ENCODE measurements around the gene NEB.

Gene NEB

DNA sequence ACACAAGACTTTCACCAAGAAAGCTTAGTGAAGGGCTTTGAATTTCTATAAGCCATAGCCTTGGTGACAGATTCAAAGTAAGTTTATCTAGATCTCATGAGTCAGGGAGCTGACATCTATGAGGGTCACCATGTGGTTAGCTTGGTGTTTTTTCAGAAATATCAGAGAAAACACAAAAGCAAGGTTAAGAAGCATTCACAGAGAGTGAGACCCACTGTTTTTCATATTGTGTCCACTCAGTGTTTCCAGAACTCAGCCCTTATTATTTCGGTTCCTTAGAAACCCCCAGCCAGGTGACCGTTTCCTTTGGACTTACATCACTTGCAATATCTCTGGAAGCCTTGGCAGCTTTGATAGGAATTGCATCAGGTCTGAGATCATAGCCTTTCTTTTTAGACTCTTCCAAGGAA is 76.6 kb downstream of the NEB start:
- H3K4me1 ChIP-seq = no peaks in the 10 kb centered on the region
- no peak overlapping the region for H3K27ac ChIP-seq
- no peaks in the 10 kb centered on the region for H3K79me2 ChIP-seq
- H3K9me3 ChIP-seq (ENCODE audit: control insufficient read depth, low read length) = no peaks in the 10 kb centered on the region
- H3K4me3 ChIP-seq (ENCODE audit: low read depth, low read length) = no peak overlapping the region
- no peak overlapping the region for H2AFZ ChIP-seq
- no peak overlapping the region for H3K9ac ChIP-seq
- H3K4me2 ChIP-seq (ENCODE audit: low read length) = no peak overlapping the region
- H3K36me3 ChIP-seq (ENCODE audit: control insufficient read depth, insufficient read depth, low read length) = no peaks in the 10 kb centered on the region
- TF ChIP-seq, protein P1, sequence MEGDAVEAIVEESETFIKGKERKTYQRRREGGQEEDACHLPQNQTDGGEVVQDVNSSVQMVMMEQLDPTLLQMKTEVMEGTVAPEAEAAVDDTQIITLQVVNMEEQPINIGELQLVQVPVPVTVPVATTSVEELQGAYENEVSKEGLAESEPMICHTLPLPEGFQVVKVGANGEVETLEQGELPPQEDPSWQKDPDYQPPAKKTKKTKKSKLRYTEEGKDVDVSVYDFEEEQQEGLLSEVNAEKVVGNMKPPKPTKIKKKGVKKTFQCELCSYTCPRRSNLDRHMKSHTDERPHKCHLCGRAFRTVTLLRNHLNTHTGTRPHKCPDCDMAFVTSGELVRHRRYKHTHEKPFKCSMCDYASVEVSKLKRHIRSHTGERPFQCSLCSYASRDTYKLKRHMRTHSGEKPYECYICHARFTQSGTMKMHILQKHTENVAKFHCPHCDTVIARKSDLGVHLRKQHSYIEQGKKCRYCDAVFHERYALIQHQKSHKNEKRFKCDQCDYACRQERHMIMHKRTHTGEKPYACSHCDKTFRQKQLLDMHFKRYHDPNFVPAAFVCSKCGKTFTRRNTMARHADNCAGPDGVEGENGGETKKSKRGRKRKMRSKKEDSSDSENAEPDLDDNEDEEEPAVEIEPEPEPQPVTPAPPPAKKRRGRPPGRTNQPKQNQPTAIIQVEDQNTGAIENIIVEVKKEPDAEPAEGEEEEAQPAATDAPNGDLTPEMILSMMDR (IDR thresholded peaks at IDR 0.05) = no peak
- no peaks in the 10 kb centered on the region for H3K27me3 ChIP-seq (ENCODE audit: control insufficient read depth, insufficient read depth, low read length)

DNA sequence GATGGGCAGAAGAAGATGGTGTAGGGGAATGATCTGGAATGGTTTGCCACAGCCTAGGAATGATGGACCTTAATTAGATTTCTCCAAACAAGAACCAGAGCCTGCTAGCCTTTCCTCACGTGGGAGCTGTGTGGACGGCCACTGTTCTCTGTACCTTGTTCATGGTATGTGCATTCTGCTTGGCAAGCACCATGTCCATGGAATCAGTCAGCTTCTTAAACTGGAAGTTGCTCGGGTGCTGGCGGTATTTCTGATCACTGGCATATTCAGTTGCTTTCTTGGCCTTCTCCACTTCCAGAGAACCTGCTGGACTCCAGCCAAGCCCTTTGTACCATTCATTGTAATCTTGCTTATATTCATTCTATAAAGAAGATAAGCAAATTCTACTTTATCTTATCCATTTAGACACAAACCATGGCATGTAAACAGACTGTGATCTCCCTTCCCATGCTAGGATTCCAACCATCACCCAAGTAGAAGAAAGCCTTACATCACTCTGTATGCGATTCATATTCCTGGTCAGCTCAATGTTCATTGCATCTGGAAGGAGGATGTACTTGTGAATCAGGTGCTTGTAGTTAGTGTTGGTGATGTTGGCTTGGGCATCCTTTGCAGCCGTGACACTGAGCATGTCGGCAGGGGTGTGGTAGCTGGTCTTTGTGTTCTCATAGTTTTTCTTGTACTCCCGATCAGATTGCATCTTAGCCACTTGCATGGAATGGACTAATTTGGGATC is 78.4 kb downstream of the NEB start:
- H3K4me3 ChIP-seq (ENCODE audit: low read depth, low read length) = no peak overlapping the region
- H3K4me1 ChIP-seq = no peaks in the 10 kb centered on the region
- no peak overlapping the region for H3K27ac ChIP-seq
- H3K36me3 ChIP-seq (ENCODE audit: control insufficient read depth, insufficient read depth, low read length) = no peaks in the 10 kb centered on the region
- H3K79me2 ChIP-seq = no peaks in the 10 kb centered on the region
- H3K9me3 ChIP-seq (ENCODE audit: control insufficient read depth, low read length) = no peaks in the 10 kb centered on the region
- TF ChIP-seq, protein P1 (IDR thresholded peaks at IDR 0.05) = no peak
- no peaks in the 10 kb centered on the region for H3K27me3 ChIP-seq (ENCODE audit: control insufficient read depth, insufficient read depth, low read length)
- H3K9ac ChIP-seq = no peak overlapping the region
- no peak overlapping the region for H3K4me2 ChIP-seq (ENCODE audit: low read length)
- no peak overlapping the region for H2AFZ ChIP-seq

DNA sequence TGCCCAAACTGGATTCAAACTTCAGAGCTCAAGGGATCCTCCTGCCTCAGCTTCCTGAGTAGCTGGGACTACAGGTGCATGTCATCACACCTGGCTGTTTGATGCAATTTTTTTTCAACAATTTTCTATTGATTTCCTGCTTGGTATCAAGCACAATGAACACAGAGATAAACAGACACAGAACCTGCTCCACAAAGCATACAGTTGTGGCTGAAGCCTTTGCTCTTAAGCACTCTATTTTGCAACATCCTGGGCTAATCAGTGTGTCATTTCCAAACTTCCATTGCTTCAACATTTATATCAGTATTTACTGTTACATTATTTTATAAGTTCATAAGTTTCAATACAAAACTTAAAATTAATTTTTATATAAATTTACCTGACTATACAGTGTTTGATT is 79.4 kb downstream of the NEB start:
- H3K27ac ChIP-seq = no peak overlapping the region
- TF ChIP-seq, protein P1 (IDR thresholded peaks at IDR 0.05) = no peak
- no peak overlapping the region for H2AFZ ChIP-seq
- H3K4me1 ChIP-seq = no peaks in the 10 kb centered on the region
- H3K4me3 ChIP-seq (ENCODE audit: low read depth, low read length) = no peak overlapping the region
- no peaks in the 10 kb centered on the region for H3K27me3 ChIP-seq (ENCODE audit: control insufficient read depth, insufficient read depth, low read length)
- H3K9me3 ChIP-seq (ENCODE audit: control insufficient read depth, low read length) = no peaks in the 10 kb centered on the region
- H3K9ac ChIP-seq = no peak overlapping the region
- no peaks in the 10 kb centered on the region for H3K36me3 ChIP-seq (ENCODE audit: control insufficient read depth, insufficient read depth, low read length)
- H3K4me2 ChIP-seq (ENCODE audit: low read length) = no peak overlapping the region
- no peaks in the 10 kb centered on the region for H3K79me2 ChIP-seq

DNA sequence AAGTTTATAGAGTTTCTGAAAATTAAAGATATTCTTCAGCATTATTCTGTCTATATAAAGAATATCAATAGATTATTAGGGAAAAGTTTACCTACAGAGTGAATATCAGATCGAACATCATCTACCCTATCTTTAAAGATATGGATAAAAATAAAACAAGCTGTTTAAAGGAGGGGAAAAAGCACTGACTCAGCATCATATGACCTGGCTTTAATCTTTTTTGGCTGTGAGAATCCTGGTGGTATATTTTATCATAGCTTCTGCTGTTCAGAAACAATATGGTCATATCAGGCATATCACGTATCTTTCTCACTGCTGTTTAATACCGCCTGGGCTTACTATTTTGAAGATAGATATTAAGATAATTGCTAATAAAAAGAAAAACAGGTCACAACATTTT is 80.2 kb downstream of the NEB start:
- TF ChIP-seq, protein P1 (IDR thresholded peaks at IDR 0.05) = no peak
- Histone ChIP-seq H3K4me2 (ENCODE audit: low read length) (no peak overlapping the region), H3K36me3 (ENCODE audit: control insufficient read depth, insufficient read depth, low read length) (no peaks in the 10 kb centered on the region), H3K27ac (no peak overlapping the region), H3K9me3 (ENCODE audit: control insufficient read depth, low read length) (no peaks in the 10 kb centered on the region), H3K27me3 (ENCODE audit: control insufficient read depth, insufficient read depth, low read length) (no peaks in the 10 kb centered on the region), H3K4me3 (ENCODE audit: low read depth, low read length) (no peak overlapping the region), H3K9ac (no peak overlapping the region), H3K79me2 (no peaks in the 10 kb centered on the region), H2AFZ (no peak overlapping the region), H3K4me1 (no peaks in the 10 kb centered on the region)

DNA sequence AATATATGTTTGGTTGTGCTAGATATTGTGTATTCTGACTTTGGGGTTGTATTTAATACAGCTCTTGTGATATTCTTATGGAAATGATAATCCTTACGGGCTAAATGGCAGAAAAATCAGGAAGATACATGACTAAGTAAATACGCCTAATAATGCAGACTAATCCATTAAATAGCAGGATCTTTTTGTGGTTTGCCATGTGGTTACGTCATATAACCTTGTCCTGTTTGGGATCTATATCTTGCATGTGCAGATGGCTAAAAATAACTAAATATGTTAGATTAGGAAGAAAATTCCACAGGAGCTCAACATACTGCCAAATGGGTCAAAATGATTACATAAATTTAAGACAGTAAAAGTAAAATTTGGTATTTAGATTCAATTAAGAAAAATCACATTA is 83.0 kb downstream of the NEB start:
- H3K79me2 ChIP-seq = no peaks in the 10 kb centered on the region
- TF ChIP-seq, protein P1 (IDR thresholded peaks at IDR 0.05) = no peak
- no peak overlapping the region for H3K4me3 ChIP-seq (ENCODE audit: low read depth, low read length)
- no peaks in the 10 kb centered on the region for H3K9me3 ChIP-seq (ENCODE audit: control insufficient read depth, low read length)
- no peak overlapping the region for H3K9ac ChIP-seq
- no peak overlapping the region for H3K27ac ChIP-seq
- H3K4me2 ChIP-seq (ENCODE audit: low read length) = no peak overlapping the region
- H3K27me3 ChIP-seq (ENCODE audit: control insufficient read depth, insufficient read depth, low read length) = no peaks in the 10 kb centered on the region
- no peaks in the 10 kb centered on the region for H3K36me3 ChIP-seq (ENCODE audit: control insufficient read depth, insufficient read depth, low read length)
- H3K4me1 ChIP-seq = no peaks in the 10 kb centered on the region
- no peak overlapping the region for H2AFZ ChIP-seq

Data from parathyroid adenoma (tissue), 2 donors.